GM19372 (cell line): ENCODE results near the gene TBC1D5.

Source experiments
- ATAC-seq: cut with Tn5 transposase; IDR thresholded peaks from one replicate; pipeline ENCODE4 v1.9.1; 2021; ENCODE audit warnings: mild to moderate bottlenecking, low read depth, moderate library complexity; ENCODE audit not compliant: unreplicated experiment

TBC1D5 gene

DNA sequence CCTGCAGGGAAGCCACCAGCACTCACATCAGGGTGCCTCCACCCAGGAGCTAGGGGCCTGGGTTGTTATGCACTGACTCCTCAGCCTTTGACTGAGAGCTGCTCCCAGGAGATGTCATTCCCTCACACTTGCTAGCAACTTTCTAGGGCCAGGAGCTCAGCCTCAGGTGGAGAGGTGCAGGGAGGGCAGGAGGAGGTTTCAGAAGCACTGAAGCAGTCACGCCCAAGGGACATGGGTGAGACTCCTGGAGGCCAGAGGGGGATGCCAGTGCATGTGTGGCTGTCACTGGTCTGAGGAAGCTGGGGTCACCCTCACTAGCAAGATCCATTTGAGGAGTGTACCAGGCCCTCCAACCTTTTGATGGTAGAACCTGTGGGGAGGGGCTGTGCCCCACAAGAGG lies 586.5 kb downstream of the TBC1D5 start:
- no peak for ATAC-seq

DNA sequence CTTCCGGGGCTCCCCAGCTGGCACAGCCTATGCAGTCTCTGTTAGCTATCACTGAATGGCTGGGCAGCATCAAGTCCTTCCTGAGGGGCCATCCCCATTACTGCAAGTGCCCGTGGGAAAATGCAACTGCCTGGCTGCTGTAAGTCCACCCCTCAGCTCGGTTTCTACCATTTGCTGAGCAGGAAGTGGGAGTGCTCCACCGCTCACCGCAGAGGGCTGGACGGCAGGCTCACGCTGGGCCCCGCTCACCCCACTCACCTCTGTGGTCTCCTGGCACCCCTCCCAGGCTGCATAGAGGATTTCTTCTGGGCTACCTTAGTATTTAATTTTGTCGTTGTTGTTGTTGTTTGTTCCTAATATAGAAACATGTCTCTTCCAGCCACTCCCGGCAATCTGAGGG lies 587.5 kb downstream of the TBC1D5 start:
- ATAC-seq = no peak

DNA sequence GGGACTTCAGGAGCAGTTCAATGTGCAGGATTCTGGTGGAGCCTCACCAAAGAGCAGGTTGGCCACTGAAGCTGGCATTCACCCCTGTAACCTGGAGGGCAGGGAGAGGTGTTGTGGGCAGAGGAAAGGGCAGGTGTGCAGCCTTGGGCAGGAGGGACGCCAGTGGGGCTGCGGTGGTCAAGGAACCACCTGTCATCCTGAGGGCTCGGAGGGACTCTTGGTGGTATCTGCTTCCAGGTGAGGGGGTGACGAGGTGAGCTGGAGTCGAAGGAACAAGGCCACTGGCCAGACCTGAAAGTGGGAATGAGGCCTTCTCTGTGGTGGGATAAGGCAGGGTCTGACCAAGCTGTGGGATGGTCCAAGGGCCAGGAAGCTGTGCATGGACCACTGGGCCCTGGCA lies 588.2 kb downstream of the TBC1D5 start:
- ATAC-seq = no peak

GRCh38 chr3:17153209-17153608 lies 589.2 kb downstream of the TBC1D5 start:
- ATAC-seq = no peak

- ATAC-seq = peak; percentile 98
These were observed 590.6 kb downstream of the TBC1D5 start for GRCh38 chr3:17151598-17152373.

- no peak for ATAC-seq
These were observed 593.4 kb downstream of the TBC1D5 start for GRCh38 chr3:17149076-17149475.

- no peak for ATAC-seq
These were observed 597.8 kb downstream of the TBC1D5 start for GRCh38 chr3:17144665-17144993.

DNA sequence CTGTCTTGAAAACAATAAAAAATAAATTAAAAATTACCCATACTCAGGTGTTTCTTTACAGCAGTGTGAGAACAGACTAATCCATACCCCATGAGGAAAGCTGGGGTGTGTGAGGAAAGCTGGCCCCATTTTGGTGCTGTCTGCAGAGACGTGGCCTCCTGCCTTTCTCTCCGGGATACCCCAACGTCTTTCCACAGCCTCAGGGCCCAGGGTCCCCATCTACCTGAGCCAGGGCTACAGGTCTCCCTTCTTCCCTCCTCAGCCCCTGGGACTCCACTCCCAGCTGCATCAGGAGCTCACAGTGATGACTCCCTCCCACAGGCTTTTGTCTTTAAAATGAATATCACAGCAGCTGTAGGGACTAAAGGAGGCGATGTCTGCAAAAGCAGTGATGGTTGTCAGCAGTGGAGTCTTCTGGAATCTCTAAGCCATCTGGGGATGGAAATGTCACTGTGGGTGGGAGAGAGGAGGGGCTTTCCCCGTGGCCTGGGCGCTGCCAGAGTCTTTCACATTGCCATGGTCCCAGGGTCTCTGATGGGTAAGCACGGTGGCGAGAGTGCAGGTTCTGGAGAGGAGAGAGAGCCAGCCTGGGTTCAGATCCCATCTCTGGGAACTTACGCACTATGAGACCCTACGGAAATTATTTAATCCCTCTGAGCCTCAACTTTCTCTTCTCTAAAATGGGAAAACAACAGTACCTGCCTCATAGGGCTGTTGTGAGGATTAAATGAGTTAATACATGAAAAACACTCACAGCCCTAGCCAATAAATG lies 598.4 kb downstream of the TBC1D5 start:
- ATAC-seq = no peak

- ATAC-seq = no peak
These were observed 599.9 kb downstream of the TBC1D5 start for GRCh38 chr3:17142516-17142915.

DNA sequence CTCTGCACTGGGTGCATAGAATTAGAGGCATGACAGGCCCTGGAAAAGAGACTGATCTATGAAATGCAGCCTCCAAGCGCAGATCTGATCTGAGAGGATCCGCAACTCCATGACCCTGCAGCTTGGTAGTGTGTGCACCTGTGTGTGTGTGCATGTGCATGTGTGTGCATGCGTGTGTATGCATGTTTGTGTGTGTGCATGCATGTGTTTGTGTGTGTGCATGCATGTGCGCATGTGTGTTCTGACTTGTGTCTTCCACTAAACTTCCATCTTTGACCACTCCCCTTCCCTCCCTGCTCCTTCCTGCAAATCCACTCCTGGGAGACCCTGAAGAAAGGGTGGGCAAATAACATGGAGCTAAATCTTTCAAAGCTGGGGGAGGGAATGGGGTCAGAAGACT lies 600.7 kb downstream of the TBC1D5 start:
- no peak for ATAC-seq

- ATAC-seq = no peak
These were observed 601.5 kb downstream of the TBC1D5 start for GRCh38 chr3:17140670-17141505.

- ATAC-seq = no peak
These were observed 604.0 kb downstream of the TBC1D5 start for GRCh38 chr3:17138246-17139039.

DNA sequence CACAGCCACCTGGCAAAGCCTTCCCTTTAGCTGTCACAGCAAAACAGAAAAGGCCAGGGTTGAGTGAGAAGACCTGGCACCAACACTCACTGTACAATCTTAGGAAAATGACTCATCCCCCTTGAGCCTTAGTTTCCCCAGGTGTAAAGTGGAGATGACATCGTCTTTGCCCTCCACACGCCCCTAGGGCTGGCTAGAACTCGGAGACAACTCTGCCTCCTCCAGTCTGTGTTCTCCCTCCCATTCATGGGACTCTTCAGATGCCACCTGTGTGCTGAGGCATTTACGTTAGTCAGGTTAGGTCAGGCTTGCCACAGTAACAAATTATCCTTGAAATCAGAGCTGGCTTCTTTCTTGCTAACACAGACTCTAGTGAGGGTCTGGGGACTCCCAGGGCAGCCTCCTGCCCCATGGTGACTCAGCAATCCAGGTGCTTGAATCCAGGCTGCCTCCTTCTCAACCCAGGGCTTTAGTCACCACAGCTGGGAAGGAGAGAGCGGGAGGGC lies 605.1 kb downstream of the TBC1D5 start:
- no peak for ATAC-seq

DNA sequence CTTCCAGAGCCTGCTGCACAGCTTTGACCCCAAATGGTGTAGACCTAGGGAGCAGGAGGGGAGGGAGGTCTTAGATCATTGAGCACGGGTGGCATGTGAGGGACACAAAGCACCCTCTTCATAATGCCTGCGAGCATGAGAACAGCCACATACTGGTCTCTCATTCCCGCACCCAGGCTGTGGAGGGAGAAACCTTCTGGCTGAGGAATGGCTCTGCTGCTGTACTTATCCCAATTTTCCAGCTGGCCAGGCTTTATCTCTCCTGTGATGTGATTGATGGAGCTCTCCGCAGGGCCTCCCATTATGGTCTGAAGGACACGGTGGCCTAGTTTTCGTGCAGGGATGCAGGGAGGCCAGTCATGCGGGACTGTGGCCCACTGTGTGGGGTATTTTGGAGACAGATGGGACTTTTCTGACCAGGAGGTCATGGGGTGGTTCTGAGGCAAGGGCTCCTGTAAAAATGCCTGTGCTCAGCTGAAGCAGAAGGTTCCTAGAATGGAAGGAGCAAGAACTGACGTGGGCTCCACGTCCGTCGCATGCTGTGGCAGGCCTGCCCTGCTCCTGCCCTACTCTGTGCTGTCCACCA lies 606.2 kb downstream of the TBC1D5 start:
- no peak for ATAC-seq

- no peak for ATAC-seq
These were observed 606.7 kb downstream of the TBC1D5 start for GRCh38 chr3:17135696-17136095.

DNA sequence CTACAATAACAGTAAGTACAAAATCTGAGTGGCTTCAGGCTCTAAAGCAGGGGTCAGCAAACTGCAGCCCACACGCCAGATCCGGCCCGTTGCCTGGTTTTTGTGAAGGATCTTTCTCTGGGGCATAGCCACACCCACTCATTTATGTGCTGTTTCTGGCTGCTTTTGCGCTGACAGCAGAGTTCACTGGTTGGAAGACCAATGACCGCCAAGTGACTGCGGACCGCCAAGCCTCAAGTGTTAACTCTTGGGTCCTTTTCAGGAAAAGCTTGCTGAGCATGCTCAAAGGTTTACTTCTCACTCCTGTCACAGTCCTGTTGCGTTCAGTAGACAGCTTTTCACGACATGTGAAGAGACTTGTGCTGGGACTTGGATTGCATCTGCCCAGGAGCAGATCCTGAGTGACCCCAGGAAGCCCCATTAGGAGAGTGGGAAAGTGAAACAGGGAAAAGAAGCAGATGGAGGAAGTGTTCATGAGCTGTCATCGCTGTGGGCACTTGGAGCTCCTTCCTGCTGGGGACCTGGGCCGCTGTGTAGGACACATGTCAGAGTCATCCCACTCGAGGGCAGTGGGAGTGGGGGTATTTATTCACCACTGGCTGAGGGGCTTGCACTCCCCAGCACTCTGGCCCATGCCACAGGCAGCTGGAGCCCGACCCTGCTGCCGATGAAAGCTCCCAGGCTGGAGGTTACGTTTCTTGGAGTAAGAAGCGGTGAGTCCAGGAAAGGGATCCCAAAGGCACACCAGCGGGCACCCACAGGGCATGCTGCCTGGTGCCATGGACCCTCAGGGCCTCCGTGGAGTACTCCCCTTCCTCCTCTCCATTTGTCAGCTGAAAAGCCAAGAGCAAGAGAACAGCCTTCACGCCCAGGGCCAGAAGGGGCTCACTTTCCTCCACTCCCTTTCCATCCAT lies 608.5 kb downstream of the TBC1D5 start:
- ATAC-seq = no peak

DNA sequence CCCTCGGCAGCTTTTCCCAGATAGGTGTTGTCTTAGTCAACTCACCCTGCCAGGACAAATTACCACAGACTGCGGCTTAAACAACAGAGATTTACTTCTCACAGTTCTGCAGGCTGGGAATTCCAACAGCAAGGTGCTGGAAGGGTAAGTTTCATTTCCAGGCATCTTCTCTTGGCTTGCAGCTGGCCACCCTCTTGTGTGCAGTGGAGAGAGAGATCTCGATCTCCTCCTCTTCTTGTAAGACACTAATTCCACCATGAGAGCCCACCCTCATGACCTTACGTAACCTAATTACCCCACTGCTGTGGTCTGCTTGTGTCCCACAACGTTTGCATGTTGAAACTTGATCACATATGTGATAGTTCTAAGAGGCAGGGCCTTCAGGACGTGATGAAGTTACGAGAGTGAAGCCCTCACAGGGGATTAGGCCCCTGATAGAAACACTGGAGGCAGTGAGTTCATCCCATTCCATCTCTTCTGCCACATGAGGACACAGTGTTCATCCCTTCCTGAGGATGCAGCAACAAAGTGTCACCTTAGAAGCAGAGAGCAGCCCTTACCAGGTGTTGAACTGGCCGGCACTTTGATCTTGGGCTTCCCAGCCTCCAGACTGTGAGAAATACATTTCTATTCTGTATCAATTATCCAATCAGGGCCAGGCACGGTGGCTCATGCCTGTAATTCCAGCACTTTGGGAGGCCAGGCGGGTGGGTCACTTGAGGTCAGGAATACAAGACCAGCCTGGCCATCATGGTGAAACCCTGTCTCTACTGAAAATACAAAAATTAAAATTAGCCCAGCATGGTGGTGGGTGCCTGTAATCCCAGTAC lies 609.9 kb downstream of the TBC1D5 start:
- ATAC-seq = no peak

DNA sequence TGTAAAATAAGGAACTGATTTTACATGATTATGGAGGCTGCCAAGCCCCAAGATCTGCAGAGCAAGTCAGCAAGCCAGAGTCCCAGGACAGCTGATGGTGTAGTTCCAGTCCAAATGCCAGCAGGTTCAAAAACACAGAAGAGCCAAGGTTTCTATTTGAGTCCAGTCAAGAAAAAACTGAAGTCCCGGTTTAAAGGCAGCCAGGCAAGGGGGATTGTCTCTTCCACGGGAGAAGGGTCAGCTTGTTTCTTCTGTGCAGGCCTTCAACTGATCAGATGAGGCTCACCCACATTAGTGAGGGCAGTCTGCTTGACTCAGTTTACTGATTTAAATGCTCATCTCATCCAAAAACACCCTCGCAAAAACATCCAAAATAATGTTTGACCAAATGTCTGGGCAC lies 611.5 kb downstream of the TBC1D5 start:
- no peak for ATAC-seq
